NB4 (cell line): ENCODE data around the gene MB.
"Not testable (repeated sequence)": the region's sequence is repeated elsewhere in the genome, so short reads cannot be mapped to it uniquely, and the experiment has no call there.

Experiments
- DNase-seq: peaks from one replicate; pipeline ENCODE4 v3.0.0; 2010; ENCODE audit warnings: low read depth
- H3K4me3 ChIP-seq: one replicate; pipeline ENCODE4 v1.5.1; 2011; ENCODE audit warnings: mild to moderate bottlenecking, low read depth, low read length, moderate library complexity
- MYC ChIP-seq: IDR thresholded peaks from 2 replicates; pipeline ENCODE4 v1.6.1; 2011; ENCODE audit warnings: low read depth, low read length
- POLR2A ChIP-seq: IDR thresholded peaks from 2 replicates; pipeline ENCODE4 v1.6.1; 2011; ENCODE audit warnings: mild to moderate bottlenecking; ENCODE audit not compliant: insufficient read length; ENCODE audit errors: extremely low read depth
- TF ChIP-seq, protein P1 (sequence below): IDR thresholded peaks from one replicate; pipeline ENCODE4 v1.5.1; 2012; ENCODE audit warnings: low read depth, low read length
- TF ChIP-seq, protein P2 (sequence below): IDR thresholded peaks from 2 replicates; pipeline ENCODE4 v1.6.1; 2011; ENCODE audit warnings: low read depth, low read length

Gene MB

DNA sequence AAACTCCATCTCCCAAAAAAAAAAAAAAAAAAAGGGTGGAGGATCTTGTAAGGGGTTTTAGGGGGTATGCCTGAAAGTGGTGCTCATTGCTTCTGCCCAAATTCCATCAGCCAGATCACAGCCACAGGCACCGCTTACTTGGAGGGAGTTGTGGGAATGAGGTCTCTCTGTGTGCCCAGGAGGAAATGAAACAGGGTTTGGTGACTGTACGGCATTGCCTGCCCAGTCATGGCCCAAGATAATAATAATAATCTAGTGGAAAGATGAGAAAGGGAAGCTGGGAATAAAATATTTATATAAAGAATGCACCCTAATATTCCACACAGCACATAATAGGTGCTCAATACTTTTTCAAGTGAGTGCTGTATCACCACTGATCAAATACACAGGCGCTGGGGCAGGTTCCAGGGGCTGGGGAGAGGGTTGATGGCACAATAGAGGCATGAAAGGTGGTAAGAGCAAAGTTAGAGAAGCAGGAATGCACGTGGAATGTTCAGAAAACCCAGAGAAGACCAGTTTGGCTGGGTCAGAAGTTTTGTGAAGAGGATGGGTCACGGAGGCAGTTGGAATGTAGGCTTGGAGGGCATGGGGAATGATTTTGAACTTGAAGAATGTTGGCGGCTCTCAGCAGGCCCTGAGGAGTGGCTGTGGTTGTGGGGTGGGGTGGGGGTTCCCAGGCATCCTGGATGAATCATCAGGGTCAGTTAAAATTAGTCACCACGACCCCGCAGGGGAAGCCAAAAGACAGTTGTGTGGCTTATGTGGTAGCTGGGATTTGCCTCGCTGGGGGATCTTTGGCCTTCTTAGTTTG lies 12.5 kb upstream of the MB start:
- H3K4me3 ChIP-seq, result no peak overlapping the region
- TF ChIP-seq, protein P1, sequence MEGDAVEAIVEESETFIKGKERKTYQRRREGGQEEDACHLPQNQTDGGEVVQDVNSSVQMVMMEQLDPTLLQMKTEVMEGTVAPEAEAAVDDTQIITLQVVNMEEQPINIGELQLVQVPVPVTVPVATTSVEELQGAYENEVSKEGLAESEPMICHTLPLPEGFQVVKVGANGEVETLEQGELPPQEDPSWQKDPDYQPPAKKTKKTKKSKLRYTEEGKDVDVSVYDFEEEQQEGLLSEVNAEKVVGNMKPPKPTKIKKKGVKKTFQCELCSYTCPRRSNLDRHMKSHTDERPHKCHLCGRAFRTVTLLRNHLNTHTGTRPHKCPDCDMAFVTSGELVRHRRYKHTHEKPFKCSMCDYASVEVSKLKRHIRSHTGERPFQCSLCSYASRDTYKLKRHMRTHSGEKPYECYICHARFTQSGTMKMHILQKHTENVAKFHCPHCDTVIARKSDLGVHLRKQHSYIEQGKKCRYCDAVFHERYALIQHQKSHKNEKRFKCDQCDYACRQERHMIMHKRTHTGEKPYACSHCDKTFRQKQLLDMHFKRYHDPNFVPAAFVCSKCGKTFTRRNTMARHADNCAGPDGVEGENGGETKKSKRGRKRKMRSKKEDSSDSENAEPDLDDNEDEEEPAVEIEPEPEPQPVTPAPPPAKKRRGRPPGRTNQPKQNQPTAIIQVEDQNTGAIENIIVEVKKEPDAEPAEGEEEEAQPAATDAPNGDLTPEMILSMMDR, result no peak
- TF ChIP-seq, protein P2, sequence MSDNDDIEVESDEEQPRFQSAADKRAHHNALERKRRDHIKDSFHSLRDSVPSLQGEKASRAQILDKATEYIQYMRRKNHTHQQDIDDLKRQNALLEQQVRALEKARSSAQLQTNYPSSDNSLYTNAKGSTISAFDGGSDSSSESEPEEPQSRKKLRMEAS, result 0 out of 2 replicates have a peak, but pooled peaks have one; percentile 6
- TF ChIP-seq MYC, result peak; percentile 40
- DNase-seq, result peak; percentile 93

DNA sequence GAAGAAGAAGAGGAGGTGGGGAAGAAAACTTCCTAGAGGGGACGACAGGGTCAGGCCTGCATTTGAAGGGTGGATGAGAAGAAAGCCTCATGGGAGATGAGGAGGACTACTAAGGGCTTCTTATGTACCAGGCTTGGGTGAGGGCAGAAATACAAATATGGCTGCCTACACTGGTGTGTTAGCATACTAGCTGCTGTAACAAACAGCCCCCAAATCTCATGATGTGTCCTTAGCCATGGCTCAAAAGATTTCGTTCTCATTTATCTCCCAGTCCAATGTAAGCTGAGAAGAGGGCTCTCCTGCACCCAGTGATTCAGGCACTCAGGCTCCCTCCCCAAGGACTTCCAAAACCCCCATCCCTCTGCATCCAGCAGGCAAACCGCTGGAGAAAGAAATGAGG lies 11.6 kb upstream of the MB start:
- no peak for TF ChIP-seq POLR2A
- TF ChIP-seq, protein P2, result no peak
- TF ChIP-seq MYC, result no peak
- TF ChIP-seq, protein P1, result no peak
- no peak for DNase-seq

DNA sequence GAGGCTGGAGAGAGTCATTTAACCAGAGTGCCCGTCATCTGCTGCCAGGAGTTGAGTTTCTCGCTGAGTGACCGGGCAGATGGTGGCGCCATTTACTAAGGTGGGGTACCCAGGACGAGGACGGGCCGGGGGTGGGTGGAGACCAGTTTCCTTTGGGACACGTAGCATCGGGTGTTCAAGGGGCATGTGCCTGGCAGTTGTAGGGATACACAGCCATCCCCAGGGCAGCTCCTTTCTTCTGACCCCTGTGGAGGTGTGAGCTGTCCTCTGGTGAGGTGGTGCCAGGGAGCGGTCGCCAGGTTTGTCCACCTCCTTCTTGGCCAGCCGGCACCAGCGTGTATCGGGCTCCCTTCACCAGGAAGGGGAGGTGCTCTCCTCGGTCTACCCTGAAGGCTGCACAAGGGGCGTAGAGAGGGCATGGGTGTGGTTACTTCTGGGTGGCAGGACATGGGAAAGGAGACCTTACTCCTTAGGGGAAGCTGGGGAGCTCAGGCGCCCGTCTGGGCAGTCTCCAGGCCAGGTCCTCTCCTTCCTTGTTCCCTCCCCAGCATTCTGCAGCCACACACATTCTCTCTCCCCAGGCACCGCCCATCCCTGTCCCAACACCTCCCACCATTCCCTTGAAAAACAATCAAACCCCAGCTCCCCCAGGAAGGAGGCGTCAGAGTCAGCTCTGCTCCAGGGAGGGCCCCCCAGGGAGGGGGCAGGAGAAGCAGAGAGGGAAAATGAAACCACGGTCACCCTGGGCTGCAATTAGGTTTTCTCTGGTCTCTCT lies 10.3 kb upstream of the MB start:
- peak overlapping the region; percentile 40 for H3K4me3 ChIP-seq
- no peak; the same call in 1 of the 2 replicates for TF ChIP-seq MYC
- TF ChIP-seq, protein P1, result peak; percentile 14
- TF ChIP-seq, protein P2, result no peak
- DNase-seq, result peak; percentile 76

More for the DNA sequence above, 11.6 kb upstream of the MB start:
- no peak overlapping the region for H3K4me3 ChIP-seq

DNA sequence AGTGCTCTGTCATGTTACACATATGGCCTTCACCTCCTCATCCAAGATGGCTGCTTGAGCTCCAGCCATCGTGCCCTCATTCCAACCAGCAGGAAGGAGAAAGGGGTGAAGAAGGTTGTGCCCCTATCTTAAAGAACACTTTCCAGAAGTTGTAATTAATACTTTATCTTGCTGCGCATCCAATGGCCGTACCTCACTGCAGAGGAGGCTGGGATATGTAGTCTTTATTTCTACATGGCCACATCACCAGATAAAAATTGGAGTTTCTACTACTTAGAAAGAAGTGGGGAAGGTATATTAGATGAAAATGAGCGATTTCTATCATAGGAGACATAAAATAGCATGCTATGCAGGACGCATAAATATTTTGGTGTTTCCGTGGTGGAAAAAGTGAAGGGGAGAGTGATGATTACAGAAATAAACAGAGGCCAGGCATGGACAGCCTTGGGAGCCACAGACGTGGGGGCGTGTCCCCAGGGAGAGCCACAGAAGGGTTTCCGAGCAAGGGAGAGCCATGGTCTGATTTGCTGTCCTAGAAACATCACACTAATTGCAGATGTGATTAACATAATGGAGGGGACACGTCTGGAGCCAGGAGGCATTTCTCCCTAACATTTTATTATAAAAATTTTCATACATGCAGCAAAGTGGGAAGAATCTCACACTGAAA lies 8.8 kb upstream of the MB start:
- DNase-seq, result no peak
- no peak for TF ChIP-seq POLR2A
- TF ChIP-seq, protein P2, result no peak
- TF ChIP-seq, protein P1, result no peak
- H3K4me3 ChIP-seq, result no peak overlapping the region

DNA sequence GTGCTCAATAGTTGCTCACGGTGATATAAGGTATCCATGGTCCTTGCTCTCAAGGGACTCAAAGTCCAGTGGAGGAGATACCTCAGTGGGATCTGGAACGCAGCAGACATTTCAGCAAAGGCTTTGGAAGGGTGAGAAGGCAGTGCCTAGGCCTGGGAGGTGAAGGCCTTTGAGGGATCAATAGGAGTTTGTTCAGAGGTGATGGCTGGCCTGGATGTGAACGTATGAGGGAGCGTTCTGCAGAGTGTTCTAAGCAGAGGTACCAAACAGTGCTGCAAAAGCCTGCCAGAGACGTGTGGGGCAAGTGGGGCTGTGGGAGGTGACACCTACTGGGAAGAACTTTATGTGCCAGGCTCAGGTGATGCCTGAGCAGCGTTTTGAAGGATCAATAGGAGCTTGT lies 7.4 kb upstream of the MB start:
- TF ChIP-seq POLR2A, result no peak
- no peak for TF ChIP-seq MYC
- TF ChIP-seq, protein P2, result no peak
- TF ChIP-seq, protein P1, result no peak
- no peak overlapping the region for H3K4me3 ChIP-seq
- DNase-seq, result no peak

DNA sequence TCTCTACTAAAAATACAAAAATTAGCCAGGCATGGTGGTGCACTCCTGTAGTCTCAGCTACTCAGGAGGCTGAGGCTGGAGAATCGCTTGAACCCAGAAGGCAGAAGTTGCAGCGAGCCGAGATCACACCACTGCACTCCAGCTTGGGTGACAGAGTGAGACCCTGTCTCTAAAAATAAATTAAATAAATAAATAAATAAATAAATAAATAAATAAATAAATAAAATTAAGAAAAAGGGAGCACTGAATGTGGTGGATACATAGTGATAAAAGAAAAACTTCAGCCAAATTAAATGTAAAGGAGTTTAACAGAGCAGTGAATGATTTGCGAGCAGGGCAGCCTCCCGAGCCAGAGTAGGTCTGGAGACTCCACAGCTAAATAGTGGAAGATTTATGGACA lies 6.8 kb upstream of the MB start:
- not testable (repeated sequence) for DNase-seq, H3K4me3 ChIP-seq
